A673 (cell line): ENCODE data around the gene MDM2.

Experiments
- EZH2 ChIP-seq: fragments of 200-600 bp; sonication (generic); IDR thresholded peaks from 2 replicates; pipeline ENCODE4 v1.6.1; 2017; ENCODE audit warnings: borderline replicate concordance, low read depth, mild to moderate bottlenecking, mixed read lengths, antibody characterized with exemption, low read length; ENCODE audit not compliant: poor library complexity, severe bottlenecking
- TF ChIP-seq, protein P1 (sequence below): fragments of 300-800, 200-600 bp; sonication (generic); conservative IDR thresholded peaks from 2 replicates; pipeline ENCODE4 v1.5.1; 2017; ENCODE audit warnings: low read depth, mild to moderate bottlenecking, antibody characterized with exemption, low read length, moderate library complexity, mixed read lengths

DNA sequence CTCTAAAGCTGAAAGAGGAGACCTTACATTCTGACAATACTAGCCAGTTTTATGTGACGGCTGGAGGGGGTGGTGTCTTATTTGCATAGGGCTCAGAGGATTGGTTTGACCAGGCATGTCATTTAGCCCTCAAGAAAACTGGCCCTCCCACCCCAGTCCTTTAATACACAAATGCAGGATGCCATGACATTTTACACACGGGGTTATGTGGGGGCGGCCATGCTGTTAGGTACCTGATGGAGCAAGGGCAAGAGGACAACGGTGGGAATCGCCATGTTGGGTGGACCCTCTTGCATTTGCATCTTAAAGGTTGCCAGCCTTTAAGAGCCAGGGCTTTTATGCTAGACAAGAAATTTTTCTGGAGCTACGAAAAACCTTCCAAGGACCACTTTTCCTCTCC is 23.3 kb downstream of the MDM2 start:
- TF ChIP-seq, protein P1, sequence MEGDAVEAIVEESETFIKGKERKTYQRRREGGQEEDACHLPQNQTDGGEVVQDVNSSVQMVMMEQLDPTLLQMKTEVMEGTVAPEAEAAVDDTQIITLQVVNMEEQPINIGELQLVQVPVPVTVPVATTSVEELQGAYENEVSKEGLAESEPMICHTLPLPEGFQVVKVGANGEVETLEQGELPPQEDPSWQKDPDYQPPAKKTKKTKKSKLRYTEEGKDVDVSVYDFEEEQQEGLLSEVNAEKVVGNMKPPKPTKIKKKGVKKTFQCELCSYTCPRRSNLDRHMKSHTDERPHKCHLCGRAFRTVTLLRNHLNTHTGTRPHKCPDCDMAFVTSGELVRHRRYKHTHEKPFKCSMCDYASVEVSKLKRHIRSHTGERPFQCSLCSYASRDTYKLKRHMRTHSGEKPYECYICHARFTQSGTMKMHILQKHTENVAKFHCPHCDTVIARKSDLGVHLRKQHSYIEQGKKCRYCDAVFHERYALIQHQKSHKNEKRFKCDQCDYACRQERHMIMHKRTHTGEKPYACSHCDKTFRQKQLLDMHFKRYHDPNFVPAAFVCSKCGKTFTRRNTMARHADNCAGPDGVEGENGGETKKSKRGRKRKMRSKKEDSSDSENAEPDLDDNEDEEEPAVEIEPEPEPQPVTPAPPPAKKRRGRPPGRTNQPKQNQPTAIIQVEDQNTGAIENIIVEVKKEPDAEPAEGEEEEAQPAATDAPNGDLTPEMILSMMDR = no peak
- TF ChIP-seq EZH2 = no peak
